ENCODE data around the gene NARF.

Gene NARF

GRCh38 chr17:82434216-82434565 is 24.4 kb upstream of the NARF start:
- no peak for DNase-seq

DNA sequence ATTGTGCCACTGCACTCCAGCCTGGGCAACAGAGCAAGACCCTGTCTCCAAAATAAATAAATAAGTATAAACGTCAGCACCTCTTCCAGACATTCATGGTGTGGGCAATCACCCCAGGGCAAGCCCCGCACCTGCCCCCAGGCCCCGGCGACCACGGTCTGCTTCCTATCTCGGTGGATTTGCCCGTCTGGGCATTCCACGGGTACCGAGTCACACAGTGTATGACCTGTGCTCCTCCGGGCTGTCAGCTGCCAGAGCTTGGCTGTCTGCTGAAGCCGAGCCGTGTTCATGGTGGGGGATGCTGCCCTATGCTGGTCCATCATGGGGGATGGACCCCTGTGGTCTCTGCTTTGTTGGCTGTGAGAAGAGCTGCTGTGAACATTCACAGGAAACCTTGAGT is 23.4 kb upstream of the NARF start:
- no peak for DNase-seq

DNA sequence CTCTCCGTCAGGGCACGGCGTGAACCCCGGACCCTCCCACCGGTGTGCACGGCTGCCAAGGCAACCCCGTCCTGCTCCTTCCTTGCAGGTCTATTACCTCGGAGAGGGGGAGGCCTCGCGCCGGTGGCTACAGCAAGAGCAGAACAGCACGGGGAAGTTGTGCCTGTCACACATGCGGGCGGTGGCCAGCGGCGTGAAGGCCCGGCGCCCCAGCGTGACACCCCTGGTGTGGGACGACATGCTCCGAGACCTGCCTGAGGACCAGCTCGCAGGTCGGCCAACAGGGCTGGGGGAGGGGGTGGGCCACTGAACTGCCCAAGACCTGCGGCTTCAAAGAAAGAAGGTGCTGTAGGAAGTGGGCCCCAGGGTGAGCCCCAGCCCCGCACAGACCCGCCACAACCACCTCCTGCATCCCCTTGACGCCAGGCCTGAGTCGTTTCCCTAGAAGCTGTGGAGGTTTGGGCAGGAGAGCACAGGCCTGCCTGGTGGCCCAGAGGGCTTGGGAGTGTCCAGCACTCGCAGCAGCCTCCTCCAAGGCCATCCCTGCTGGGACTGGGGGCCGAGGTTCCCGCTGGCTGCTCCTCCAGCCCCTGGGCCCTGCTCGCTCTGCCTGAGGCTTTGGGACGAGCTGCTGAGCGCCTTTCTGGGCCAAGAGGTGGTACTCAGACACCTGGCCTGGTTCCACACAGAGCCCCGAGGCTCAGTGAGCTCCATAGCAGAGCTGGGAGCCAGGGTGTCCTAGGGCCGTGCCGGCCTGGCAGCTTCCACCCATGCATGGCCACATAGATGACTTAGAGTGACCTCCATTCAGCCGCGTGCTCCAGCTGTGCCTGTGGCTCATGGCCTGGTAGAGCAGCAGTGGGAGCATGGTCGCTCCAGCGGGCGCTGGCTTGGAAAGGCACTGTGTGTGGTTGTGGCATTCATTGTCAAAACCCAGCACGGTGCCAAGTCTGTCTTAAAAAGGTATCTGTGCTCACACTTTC is 22.6 kb upstream of the NARF start:
- DNase-seq, result no peak

- no peak for DNase-seq
These were observed 21.8 kb upstream of the NARF start for GRCh38 chr17:82436601-82437324.

DNA sequence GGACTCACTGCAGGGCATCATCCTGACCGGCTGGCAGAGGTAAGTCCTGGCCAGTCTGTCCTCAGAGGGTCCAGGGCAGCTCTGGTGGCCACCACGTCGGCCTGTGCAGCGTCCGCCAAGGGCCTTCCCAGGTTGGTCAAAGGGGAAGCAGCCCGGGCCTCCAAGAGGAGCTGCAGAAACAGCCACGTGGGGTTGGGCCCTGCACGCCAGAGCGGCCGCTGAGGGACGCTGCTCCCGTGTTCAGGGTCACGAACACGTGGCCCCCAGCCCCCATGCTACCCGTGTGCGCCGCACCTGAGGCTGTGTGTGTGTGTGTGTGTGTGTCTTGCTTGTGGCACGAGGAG is 21.2 kb upstream of the NARF start:
- no peak for DNase-seq

- DNase-seq, result no peak
These were observed 19.9 kb upstream of the NARF start for GRCh38 chr17:82438401-82439193.

DNA sequence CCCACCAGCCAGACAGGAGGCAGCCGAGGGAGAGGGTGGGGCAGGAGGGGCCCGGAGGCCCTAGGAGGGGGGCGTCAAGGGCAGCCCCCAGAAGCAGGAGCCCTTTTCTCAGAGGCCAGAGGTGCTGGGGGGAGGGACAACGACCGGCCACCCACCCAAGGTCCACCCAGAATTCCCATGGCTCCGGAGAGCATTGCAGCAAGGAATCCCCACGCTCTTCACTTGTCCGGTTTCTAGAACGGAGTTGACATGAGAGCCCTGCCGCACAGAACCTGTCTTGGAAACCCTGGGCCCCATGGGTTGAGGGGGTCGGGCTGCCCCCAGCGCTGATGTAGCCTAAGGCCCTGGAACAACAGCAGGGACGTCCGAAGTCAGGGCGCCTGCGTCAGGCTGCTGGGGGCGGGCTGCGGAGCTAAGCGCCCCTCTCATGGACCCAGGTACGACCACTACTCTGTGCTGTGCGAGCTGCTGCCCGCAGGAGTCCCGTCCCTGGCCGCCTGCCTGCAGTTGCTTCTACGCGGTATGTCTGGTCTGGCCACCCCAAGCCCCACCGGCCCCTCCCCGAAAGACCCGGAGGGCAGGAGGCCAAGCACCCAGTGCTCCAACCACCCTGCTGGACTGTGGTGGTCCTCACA is 19.2 kb upstream of the NARF start:
- DNase-seq, result no peak

- no peak for DNase-seq
These were observed 18.6 kb upstream of the NARF start for GRCh38 chr17:82439829-82440365.

DNA sequence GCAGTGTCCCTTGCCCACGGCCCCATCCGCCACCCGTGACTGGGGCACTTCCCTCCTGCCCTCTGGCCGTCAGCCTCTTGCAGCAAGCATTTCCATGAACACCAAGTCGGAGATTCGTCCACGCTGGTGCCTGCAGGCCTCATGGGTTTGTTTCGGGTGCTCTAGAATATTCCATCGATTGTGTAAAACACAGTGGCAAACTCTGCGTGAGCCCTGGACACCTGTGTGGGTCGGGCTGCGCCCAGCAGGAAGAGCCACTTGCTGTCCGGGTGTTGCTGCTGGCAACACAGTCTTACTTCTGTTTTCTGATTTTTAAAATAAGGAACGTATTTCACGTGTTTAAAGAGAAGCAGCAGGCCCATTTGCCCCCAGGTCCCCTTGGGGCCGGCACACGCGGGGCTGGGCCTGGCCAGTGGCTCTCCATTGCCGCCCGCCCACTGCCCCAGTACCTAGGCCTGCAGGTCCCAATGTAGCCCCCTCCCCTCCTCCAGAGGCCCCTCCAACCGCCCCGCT is 18.0 kb upstream of the NARF start:
- DNase-seq, result peak in 1 of 2 donors; percentile 22

DNA sequence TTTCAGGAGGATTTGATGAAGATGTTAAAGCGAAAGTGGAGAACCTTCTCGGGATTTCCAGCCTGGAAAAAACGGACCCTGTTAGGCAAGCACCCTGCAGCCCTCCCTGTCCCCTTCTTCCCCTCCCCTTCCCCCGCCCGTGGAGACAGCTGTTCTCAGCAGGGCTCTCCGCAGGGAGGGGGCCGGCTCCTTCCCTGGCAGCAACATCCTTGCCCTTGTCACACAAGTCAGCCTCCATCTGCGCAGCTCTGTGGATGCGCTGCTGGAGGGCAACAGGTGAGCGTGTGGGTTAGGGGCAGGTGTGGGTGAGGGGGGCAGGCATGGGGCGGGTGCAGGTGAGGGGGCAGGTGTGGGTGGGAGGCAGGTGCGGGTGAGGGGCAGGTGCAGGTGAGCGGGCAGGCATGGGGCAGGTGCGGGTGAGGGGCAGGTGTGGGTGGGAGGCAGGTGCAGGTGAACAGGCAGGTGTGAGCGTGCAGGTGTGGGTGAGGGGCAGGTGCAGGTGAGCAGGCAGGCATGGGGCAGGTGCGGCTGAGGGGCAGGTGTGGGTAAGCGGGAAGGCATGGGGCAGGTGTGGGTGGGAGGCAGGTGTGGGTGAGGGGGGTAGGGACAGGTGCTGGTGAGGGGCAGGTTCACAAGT is 17.4 kb upstream of the NARF start:
- no peak for DNase-seq

- DNase-seq, result no peak
These were observed 16.7 kb upstream of the NARF start for GRCh38 chr17:82441691-82442487.

DNA sequence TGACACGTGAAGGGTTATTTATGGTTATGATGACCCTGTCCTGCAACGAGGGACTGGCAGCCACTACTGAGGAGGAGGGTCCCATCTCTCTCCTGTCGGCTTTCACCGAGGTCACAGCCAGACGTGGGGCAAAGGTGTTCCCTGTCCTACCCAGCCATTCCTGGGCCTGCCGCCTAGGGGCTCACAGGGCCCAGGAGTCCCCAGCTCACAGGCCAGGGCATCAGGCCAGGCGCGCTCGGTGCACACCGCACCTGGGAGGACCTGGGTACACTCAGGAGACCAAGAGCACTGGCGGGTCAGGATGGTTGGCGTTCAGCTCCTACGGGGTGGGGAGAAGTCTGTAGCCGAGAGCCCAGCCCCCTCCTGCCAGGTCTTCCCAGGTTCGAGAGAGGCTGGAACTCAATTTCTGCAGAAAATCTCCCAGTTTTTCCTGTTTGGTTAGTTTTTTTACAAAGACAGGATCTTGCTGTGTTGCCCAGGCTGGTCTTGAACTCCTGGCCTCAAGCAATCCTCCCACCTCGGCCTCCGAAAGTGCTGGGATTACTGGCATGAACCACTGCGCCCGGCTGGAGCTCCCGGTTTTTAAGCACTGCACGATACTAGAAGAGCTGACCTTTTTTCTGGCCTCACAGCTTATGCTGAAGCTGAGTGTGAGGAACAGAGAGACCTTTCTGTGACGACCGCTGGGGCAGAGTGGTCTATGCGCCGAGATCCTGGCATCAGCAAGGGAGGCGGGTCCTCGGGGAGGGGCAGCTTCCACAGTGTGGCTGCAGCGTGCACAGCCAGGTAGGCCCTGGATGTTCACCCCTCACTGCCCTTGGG is 15.7 kb upstream of the NARF start:
- DNase-seq, result no peak

- DNase-seq, result no peak
These were observed 14.9 kb upstream of the NARF start for GRCh38 chr17:82443465-82444283.

DNA sequence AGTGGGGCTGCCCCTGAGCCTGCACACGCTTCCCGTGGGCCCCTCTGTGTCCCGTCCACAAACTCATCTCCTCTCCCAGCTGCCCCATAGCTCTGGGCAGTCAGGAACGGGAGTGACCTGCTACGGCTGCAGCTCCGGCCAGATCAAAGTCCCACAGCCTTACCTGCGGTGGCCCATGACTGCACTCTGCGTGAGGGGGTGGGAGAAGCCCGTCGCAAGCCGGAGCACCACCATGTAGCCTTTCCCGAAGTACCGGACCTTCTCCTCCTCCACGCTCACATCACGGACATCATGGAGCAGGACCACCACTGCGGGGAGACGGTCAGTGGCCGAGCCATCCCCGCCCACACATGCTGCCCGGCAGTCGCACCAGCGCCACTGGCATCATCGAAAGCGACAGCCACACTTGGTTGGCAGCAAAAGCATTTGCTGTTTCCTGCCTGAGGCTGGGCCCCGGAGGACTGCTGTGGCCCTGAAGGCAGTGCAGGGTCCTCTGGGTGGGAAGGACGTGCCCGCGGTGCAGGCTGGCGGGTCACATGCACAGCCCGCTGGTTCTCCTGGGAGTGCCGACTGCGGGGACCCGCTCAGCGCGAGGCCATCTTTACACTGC is 14.2 kb upstream of the NARF start:
- DNase-seq, result no peak

- no peak for DNase-seq
These were observed 13.5 kb upstream of the NARF start for GRCh38 chr17:82444941-82445521.

DNA sequence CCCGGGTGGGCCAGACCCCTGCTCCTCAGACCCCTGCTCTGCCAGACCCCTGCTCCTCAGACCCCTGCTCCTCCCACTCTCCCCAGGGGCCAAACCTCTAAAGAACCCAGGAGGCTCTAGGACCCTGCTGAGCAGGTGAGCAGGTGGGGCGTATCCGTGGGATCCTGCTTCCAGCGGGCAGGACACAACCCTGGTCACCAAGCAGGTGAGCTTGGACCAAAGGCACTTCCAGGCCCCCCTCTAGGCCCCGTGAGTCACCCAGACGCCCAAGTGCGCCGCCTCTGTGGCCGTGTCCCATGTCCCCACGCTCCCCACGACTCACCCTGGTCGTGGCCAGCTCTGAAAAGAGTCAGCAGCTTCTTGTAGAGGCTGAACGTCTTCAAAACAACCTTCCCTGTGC is 13.0 kb upstream of the NARF start:
- DNase-seq, result no peak

DNA sequence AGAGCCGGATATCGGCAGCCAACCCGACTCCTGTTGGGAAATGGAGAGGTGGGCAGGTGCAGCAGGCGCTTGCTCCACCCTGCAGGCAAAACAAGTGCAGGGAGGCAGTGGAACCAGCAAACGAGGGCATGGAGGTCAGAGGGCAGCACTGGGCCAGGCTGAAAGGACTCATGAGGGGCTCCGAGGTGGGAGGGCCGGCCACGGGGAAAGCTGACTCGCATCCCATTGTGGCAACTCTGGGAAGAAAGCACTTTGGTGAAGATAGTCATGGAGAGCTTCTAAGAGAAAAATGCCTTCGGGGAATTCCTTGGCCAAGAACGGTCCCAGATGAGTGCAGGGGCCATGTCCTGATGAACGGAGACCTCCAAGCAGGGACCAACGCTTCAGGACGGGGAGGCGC is 12.4 kb upstream of the NARF start:
- DNase-seq, result no peak

DNA sequence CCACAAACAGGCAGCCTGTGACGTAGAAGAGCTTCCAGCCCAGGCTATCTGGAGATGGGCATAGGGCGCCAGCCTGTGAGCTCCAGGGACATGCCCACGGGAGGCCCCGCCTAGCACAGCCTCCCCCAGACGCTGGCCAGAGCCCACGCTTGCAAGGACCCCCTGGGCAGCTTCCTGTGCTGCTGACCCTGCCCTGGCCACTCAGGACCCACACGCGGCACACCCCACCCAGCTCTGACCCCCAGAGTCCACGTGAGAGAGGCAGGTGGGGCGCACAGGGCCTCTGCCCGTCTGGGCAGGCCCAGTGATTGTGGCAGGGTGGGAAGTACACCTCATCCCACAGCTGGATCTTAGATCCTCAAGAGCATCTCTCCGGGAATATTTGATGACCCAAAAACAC is 11.9 kb upstream of the NARF start:
- no peak for DNase-seq
